Neural progenitor cell (in vitro differentiated cells): ENCODE data around the gene UBE2V1.

Experiments used
- CTCF ChIP-seq: fragments of 200-600 bp; sonication (generic); IDR thresholded peaks from 2 replicates; pipeline ENCODE4 v1.5.1; 2017; ENCODE audit warnings: antibody characterized with exemption, mild to moderate bottlenecking
- EZH2 ChIP-seq: fragments of 200-600 bp; sonication (generic); IDR thresholded peaks from 2 replicates; pipeline ENCODE4 v1.6.1; 2017; ENCODE audit warnings: antibody characterized with exemption, mild to moderate bottlenecking, moderate library complexity
- EZH2phosphoT487 ChIP-seq: fragments of 200-600 bp; sonication (generic); IDR thresholded peaks from 2 replicates; pipeline ENCODE4 v1.6.1; 2017; ENCODE audit warnings: antibody characterized with exemption

GRCh38 chr20:50125279-50125678 is 12.3 kb upstream of the UBE2V1 start:
- no peak for TF ChIP-seq CTCF
- TF ChIP-seq EZH2phosphoT487: no peak
- no peak for TF ChIP-seq EZH2
